Glutamatergic neuron (in vitro differentiated cells): ENCODE results near the gene SPATA13. TPM values are rescaled to one million over a fixed set of nuclear protein-coding genes. Genes with fewer than 3 reads are reported as not detected.

Source experiments
- DNase-seq: peaks from one replicate; pipeline ENCODE4 v3.0.0; 2022
- H3K27ac Mint-ChIP-seq: one replicate; pipeline ENCODE4 v1.8.0; 2020; ENCODE audit warnings: mild to moderate bottlenecking, mixed read lengths, inconsistent platforms; ENCODE audit not compliant: unreplicated experiment
- H3K27me3 Mint-ChIP-seq: one replicate; pipeline ENCODE4 v1.8.0; 2020; ENCODE audit warnings: mild to moderate bottlenecking, moderate library complexity, mixed read lengths, inconsistent platforms; ENCODE audit not compliant: unreplicated experiment
- H3K36me3 Mint-ChIP-seq: one replicate; pipeline ENCODE4 v1.8.0; 2020; ENCODE audit warnings: mild to moderate bottlenecking, mixed read lengths, inconsistent platforms; ENCODE audit not compliant: unreplicated experiment
- H3K4me1 Mint-ChIP-seq: one replicate; pipeline ENCODE4 v1.8.0; 2020; ENCODE audit warnings: mild to moderate bottlenecking, low read depth, mixed read lengths, inconsistent platforms; ENCODE audit not compliant: unreplicated experiment
- H3K4me3 Mint-ChIP-seq: one replicate; pipeline ENCODE4 v1.8.0; 2020; ENCODE audit warnings: mild to moderate bottlenecking, mixed read lengths, inconsistent platforms; ENCODE audit not compliant: unreplicated experiment
- H3K9me3 Mint-ChIP-seq: one replicate; pipeline ENCODE4 v1.8.0; 2020; ENCODE audit warnings: mild to moderate bottlenecking, moderate library complexity, mixed read lengths, inconsistent platforms; ENCODE audit not compliant: unreplicated experiment
- CTCF ChIP-seq: fragments of 200-600 bp; sonication (generic); IDR thresholded peaks from one replicate; pipeline ENCODE4 v1.5.0; 2021; ENCODE audit not compliant: partially characterized antibody, unreplicated experiment
- total RNA-seq: library from RNA; stranded (reverse); fragmentation: NEBNext Ultra II Directional; extraction: Animal tissue kit (Norgen Biotek cat#: 25700); gene quantifications from one replicate; pipeline ENCODE4 v1.2.1, GENCODE V29; 2021; ENCODE audit not compliant: unreplicated experiment

Gene SPATA13
- total RNA-seq, 1 donor from 2014 or later = 7.4 TPM

GRCh38 chr13:24244802-24245201 lies 84.3 kb downstream of the SPATA13 start:
- peaks cover 1% of the 10 kb centered on the region for H3K27me3 Mint-ChIP-seq
- peaks cover 4% of the 10 kb centered on the region for H3K9me3 Mint-ChIP-seq
- H3K4me1 Mint-ChIP-seq = no peaks in the 10 kb centered on the region
- DNase-seq = no peak
- H3K36me3 Mint-ChIP-seq = no peaks in the 10 kb centered on the region
- no peak overlapping the region for H3K27ac Mint-ChIP-seq
- TF ChIP-seq CTCF = no peak
- no peak overlapping the region for H3K4me3 Mint-ChIP-seq

DNA sequence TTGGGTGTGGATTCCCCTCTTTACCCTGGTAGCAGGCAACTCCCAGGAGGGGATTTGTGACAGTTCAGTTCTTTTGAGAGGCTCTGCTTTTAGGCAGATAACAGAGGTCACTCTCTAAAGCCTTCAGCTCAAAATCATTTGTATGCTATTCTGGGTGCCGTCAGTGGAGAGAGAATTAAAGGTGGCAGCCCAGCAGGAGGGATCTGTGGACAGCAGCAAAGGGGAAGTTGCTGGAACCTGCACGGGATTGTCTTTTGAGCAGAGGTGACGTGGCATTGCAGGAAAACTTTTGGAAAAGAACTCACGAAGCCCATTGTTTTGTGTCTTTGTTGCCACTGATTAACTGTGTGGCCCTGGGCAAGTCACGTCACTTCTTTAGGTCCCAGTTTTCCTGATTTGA lies 86.5 kb downstream of the SPATA13 start:
- H3K4me3 Mint-ChIP-seq = no peak overlapping the region
- no peak overlapping the region for H3K27ac Mint-ChIP-seq
- H3K9me3 Mint-ChIP-seq = peaks cover 4% of the 10 kb centered on the region
- TF ChIP-seq CTCF = no peak
- H3K36me3 Mint-ChIP-seq = no peaks in the 10 kb centered on the region
- DNase-seq = no peak
- no peaks in the 10 kb centered on the region for H3K4me1 Mint-ChIP-seq
- H3K27me3 Mint-ChIP-seq = peaks cover 1% of the 10 kb centered on the region

- Mint-ChIP-seq H3K27ac (no peak overlapping the region), H3K4me1 (no peaks in the 10 kb centered on the region), H3K9me3 (peaks cover 9% of the 10 kb centered on the region), H3K27me3 (peaks cover 6% of the 10 kb centered on the region), H3K36me3 (no peaks in the 10 kb centered on the region), H3K4me3 (no peak overlapping the region)
- DNase-seq = no peak
- no peak for TF ChIP-seq CTCF
Measured at GRCh38 chr13:24249624-24250023, 89.1 kb downstream of the SPATA13 start.

GRCh38 chr13:24250376-24251057 lies 90.0 kb downstream of the SPATA13 start:
- H3K9me3 Mint-ChIP-seq = peaks cover 11% of the 10 kb centered on the region
- no peak overlapping the region for H3K4me3 Mint-ChIP-seq
- H3K27ac Mint-ChIP-seq = no peak overlapping the region
- no peaks in the 10 kb centered on the region for H3K36me3 Mint-ChIP-seq
- no peak for DNase-seq
- no peak for TF ChIP-seq CTCF
- no peaks in the 10 kb centered on the region for H3K4me1 Mint-ChIP-seq
- H3K27me3 Mint-ChIP-seq = peaks cover 6% of the 10 kb centered on the region

DNA sequence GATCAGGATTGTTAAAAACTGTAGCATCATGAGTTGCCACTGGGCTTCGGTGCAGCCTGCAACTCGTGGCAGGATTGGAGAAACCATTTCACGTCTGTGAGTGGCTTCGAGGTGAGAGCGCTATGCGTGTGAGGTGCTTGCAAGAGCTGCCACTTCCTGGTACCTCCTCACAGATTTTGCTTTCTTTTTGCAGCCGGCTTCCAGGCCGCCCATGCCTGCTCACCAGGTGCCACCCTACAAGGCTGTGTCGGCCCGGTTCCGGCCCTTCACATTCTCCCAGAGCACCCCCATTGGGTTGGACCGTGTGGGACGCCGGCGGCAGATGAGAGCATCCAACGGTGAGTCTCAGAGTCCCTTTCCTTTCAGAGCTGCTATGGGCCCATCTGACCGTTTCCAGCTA lies 91.0 kb downstream of the SPATA13 start:
- no peak for TF ChIP-seq CTCF
- Mint-ChIP-seq H3K36me3 (no peaks in the 10 kb centered on the region), H3K27ac (no peak overlapping the region)

More for the DNA sequence above, 91.0 kb downstream of the SPATA13 start:
- Mint-ChIP-seq H3K4me3 (no peak overlapping the region), H3K9me3 (peaks cover 11% of the 10 kb centered on the region), H3K4me1 (no peaks in the 10 kb centered on the region), H3K27me3 (peaks cover 6% of the 10 kb centered on the region)
- no peak for DNase-seq
